ENCODE data around the gene GALNT10. TPM values are rescaled to one million over a fixed set of nuclear protein-coding genes. Genes with fewer than 3 reads are reported as not detected.

Gene GALNT10
- total RNA-seq, 1 donor from 2014 or later, result 11.5 TPM

- TF ChIP-seq CTCF (IDR thresholded peaks at IDR 0.05; ENCODE audit: borderline replicate concordance), result no peak
- Histone ChIP-seq H3K27ac (replicated peaks) (no peak overlapping the region), H3K36me3 (peaks cover 10% of the 10 kb centered on the region), H3K4me1 (peaks cover 6% of the 10 kb centered on the region), H3K27me3 (ENCODE audit: low read depth) (no peaks in the 10 kb centered on the region), H3K9me3 (replicated peaks) (no peaks in the 10 kb centered on the region), H3K4me3 (no peak overlapping the region)
- intact Hi-C loops (cut with micrococcal nuclease), result no loop called here
- no peak for DNase-seq
Observed at GRCh38 chr5:154394307-154394706, 203.8 kb downstream of the GALNT10 start.

GRCh38 chr5:154395407-154396106 lies 205.0 kb downstream of the GALNT10 start:
- no peak overlapping the region for H3K4me3 ChIP-seq
- no peak overlapping the region for H3K27ac ChIP-seq (replicated peaks)
- peaks cover 10% of the 10 kb centered on the region for H3K36me3 ChIP-seq
- intact Hi-C loops (cut with micrococcal nuclease), result no loop called here
- DNase-seq, result no peak
- no peaks in the 10 kb centered on the region for H3K27me3 ChIP-seq (ENCODE audit: low read depth)
- TF ChIP-seq CTCF (IDR thresholded peaks at IDR 0.05; ENCODE audit: borderline replicate concordance), result no peak
- peaks cover 6% of the 10 kb centered on the region for H3K4me1 ChIP-seq
- no peaks in the 10 kb centered on the region for H3K9me3 ChIP-seq (replicated peaks)

- Histone ChIP-seq H3K4me3 (no peak overlapping the region), H3K27ac (replicated peaks) (no peak overlapping the region), H3K9me3 (replicated peaks) (no peaks in the 10 kb centered on the region), H3K36me3 (peaks cover 5% of the 10 kb centered on the region), H3K4me1 (peaks cover 6% of the 10 kb centered on the region), H3K27me3 (ENCODE audit: low read depth) (no peaks in the 10 kb centered on the region)
- intact Hi-C loops (cut with micrococcal nuclease), result no loop called here
- TF ChIP-seq CTCF (IDR thresholded peaks at IDR 0.05; ENCODE audit: borderline replicate concordance), result no peak
- DNase-seq, result no peak
Observed at GRCh38 chr5:154396128-154396527, 205.6 kb downstream of the GALNT10 start.

GRCh38 chr5:154397652-154398406 lies 207.3 kb downstream of the GALNT10 start:
- no peak for TF ChIP-seq CTCF (IDR thresholded peaks at IDR 0.05; ENCODE audit: borderline replicate concordance)
- DNase-seq, result no peak
- no peaks in the 10 kb centered on the region for H3K9me3 ChIP-seq (replicated peaks)
- no peak overlapping the region for H3K27ac ChIP-seq (replicated peaks)
- intact Hi-C loops (cut with micrococcal nuclease), result no loop called here
- peak overlapping the region; percentile 43 for H3K4me3 ChIP-seq
- peaks cover 5% of the 10 kb centered on the region for H3K36me3 ChIP-seq
- H3K4me1 ChIP-seq, result peaks cover 6% of the 10 kb centered on the region
- no peaks in the 10 kb centered on the region for H3K27me3 ChIP-seq (ENCODE audit: low read depth)

GRCh38 chr5:154400678-154401077 lies 210.1 kb downstream of the GALNT10 start:
- DNase-seq, result no peak
- no peak for TF ChIP-seq CTCF (IDR thresholded peaks at IDR 0.05; ENCODE audit: borderline replicate concordance)
- intact Hi-C loops (cut with micrococcal nuclease), result no loop called here

More at GRCh38 chr5:154400678-154401077, 210.1 kb downstream of the GALNT10 start:
- Histone ChIP-seq H3K27ac (replicated peaks) (no peak overlapping the region), H3K4me3 (no peak overlapping the region), H3K9me3 (replicated peaks) (no peaks in the 10 kb centered on the region), H3K36me3 (no peaks in the 10 kb centered on the region), H3K4me1 (peaks cover 17% of the 10 kb centered on the region), H3K27me3 (ENCODE audit: low read depth) (no peaks in the 10 kb centered on the region)

Data from left ventricle myocardium inferior (tissue), 1 donor.